HCT116 (cell line): ENCODE data around the gene DOCK4.

Experiments used
- CTCF ChIP-seq, 3 experiments: fragments of 200-600 bp in 1 of 3; sonication (generic) in 1 of 3; IDR thresholded peaks in 2 of 3; conservative IDR thresholded peaks in 1 of 3; 2 replicates each; pipeline ENCODE4 v1.5.1; 2012 to 2017; ENCODE audit warnings: low read depth in 2 of 3, low read length in 2 of 3, antibody characterized with exemption in 1 of 3, borderline replicate concordance in 1 of 3, control low read depth in 1 of 3, mild to moderate bottlenecking in 1 of 3, mixed read lengths in 1 of 3, mixed run types in 1 of 3, moderate library complexity in 1 of 3; ENCODE audit not compliant: insufficient read depth in 1 of 3
- MAX ChIP-seq: IDR thresholded peaks from 2 replicates; pipeline ENCODE4 v1.6.1; 2012
- ZFX ChIP-seq: fragments of 450-650 bp; IDR thresholded peaks from 2 replicates; pipeline ENCODE4 v1.6.1; 2017

- TF ChIP-seq CTCF (IDR thresholded peaks at IDR 0.05 in 2 of 3, conservative IDR thresholded peaks at IDR 0.05 in 1 of 3; ENCODE audit: borderline replicate concordance in 1 of 3, insufficient read depth in 1 of 3, low read depth in 2 of 3, low read length in 2 of 3) (no peak), ZFX (no peak), MAX (no peak)
Measured at GRCh38 chr7:112052498-112052897, 153.7 kb downstream of the DOCK4 start.
